NCI-H82 (cell line): ENCODE data around the gene TLE6.
A peak's percentile ranks its signal among the peaks of the same experiment; 100 is the strongest.
"Not testable (repeated sequence)": the region's sequence is repeated elsewhere in the genome, so short reads cannot be mapped to it uniquely, and the experiment has no call there.

ENCODE experiments used
- DNase-seq: peaks from one replicate; lab custom pipeline; 2025; lab: John Stamatoyannopoulos, UW

Gene TLE6

GRCh38 chr19:3004522-3004921, 27.2 kb downstream of the TLE6 start:
- DNase-seq, result no peak

GRCh38 chr19:3005345-3005744, 28.0 kb downstream of the TLE6 start:
- DNase-seq, result no peak

GRCh38 chr19:3006075-3006767, 28.9 kb downstream of the TLE6 start:
- no peak for DNase-seq

GRCh38 chr19:3007975-3008374, 30.6 kb downstream of the TLE6 start:
- no peak for DNase-seq

GRCh38 chr19:3008994-3009393, 31.6 kb downstream of the TLE6 start:
- DNase-seq, result no peak

GRCh38 chr19:3010871-3011270, 33.5 kb downstream of the TLE6 start:
- no peak for DNase-seq

- DNase-seq, result not testable (repeated sequence)
Measured at GRCh38 chr19:3012059-3012458, 34.7 kb downstream of the TLE6 start.

GRCh38 chr19:3012621-3013262, 35.4 kb downstream of the TLE6 start:
- no peak for DNase-seq

GRCh38 chr19:3013263-3013725, 35.9 kb downstream of the TLE6 start:
- no peak for DNase-seq

GRCh38 chr19:3014135-3014534, 36.8 kb downstream of the TLE6 start:
- no peak for DNase-seq

- DNase-seq, result no peak
Measured at GRCh38 chr19:3015126-3016057, 38.0 kb downstream of the TLE6 start.

GRCh38 chr19:3017923-3018322, 40.6 kb downstream of the TLE6 start:
- DNase-seq, result no peak

- DNase-seq, result no peak
Measured at GRCh38 chr19:3019211-3019854, 42.0 kb downstream of the TLE6 start.

- no peak for DNase-seq
Measured at GRCh38 chr19:3020321-3020960, 43.1 kb downstream of the TLE6 start.

GRCh38 chr19:3024509-3024869, 47.1 kb downstream of the TLE6 start:
- no peak for DNase-seq

- peak; percentile 46 for DNase-seq
Measured at GRCh38 chr19:3024870-3025548, 47.6 kb downstream of the TLE6 start.

- DNase-seq, result no peak
Measured at GRCh38 chr19:3025549-3025886, 48.2 kb downstream of the TLE6 start.

GRCh38 chr19:3026768-3027167, 49.4 kb downstream of the TLE6 start:
- no peak for DNase-seq

GRCh38 chr19:3027292-3027691, 49.9 kb downstream of the TLE6 start:
- DNase-seq, result no peak

- DNase-seq, result no peak
Measured at GRCh38 chr19:3027981-3028304, 50.6 kb downstream of the TLE6 start.

- no peak for DNase-seq
Measured at GRCh38 chr19:3028305-3029064, 51.1 kb downstream of the TLE6 start.
